Measurements from ENCODE around the gene TAF12. TPM values are rescaled to one million over a fixed set of nuclear protein-coding genes. Genes with fewer than 3 reads are reported as not detected.

The TAF12 gene
- total and polyA plus RNA-seq, 4 donors: 9.5 to 14.5 (median 11.9) TPM

DNA sequence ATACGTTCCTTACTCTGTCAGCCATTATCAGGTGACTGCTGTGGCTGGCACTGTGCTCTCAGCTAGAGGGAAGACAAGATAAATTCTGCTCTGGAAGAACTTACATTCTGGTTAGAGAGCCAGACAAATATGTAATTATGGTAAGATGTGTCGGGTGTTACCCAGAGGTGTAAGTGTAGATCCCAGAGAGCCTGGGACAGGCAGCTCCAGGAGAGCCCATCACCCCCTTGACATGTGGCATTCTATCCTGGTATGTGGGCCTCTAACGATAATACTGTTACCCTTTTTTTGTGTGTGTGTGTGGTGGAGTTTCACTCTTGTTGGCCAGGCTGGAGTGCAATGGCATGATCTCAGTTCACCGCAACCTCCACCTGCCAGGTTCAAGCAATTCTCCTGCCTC is 71.0 kb downstream of the TAF12 start (continued):
- TF ChIP-seq JUND (IDR thresholded peaks at IDR 0.05): no peak

DNA sequence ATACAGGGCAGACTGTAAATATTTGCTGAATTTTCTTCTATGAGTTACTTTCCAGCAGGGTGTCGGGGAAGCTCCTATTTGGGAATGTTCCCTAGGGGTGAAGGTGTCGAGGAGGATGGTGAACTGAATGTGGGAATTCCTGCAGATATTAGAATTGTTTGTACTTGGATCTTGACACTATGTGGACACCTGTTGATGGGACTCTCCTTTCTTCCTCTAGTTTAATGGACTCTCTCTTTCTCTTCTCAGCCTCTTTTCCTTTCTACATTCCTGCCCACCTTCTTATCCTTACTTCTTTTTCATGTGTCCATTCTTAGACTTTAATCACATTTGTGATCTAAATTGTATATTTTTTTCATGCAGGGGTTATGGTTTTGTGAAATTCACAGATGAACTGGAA is 75.9 kb downstream of the TAF12 start:
- H3K27me3 ChIP-seq (ENCODE audit: control insufficient read depth in 4 of 4, insufficient read depth in 4 of 4, low read length in 3 of 4): no peaks in the 10 kb centered on the region
- H3K9ac ChIP-seq (ENCODE audit: low read depth in 1 of 2, low read length in 2 of 2): no peak overlapping the region
- peaks cover 18 to 44% (median 26%) of the 10 kb centered on the region in 4 donors for H3K36me3 ChIP-seq (ENCODE audit: control insufficient read depth in 4 of 4, insufficient read depth in 3 of 4, low read depth in 1 of 4, low read length in 3 of 4)
- no peak for DNase-seq (ENCODE audit: low spot score)
- no peak for TF ChIP-seq FOXA2 (IDR thresholded peaks at IDR 0.05)
- no peak for TF ChIP-seq GABPA (IDR thresholded peaks at IDR 0.05 in 1 of 2, conservative IDR thresholded peaks at IDR 0.05 in 1 of 2)
- no peak for TF ChIP-seq ZBTB33 (IDR thresholded peaks at IDR 0.05)
- TF ChIP-seq YY1 (IDR thresholded peaks at IDR 0.05): no peak
- TF ChIP-seq NR2F2 (IDR thresholded peaks at IDR 0.05): no peak
- TF ChIP-seq REST (IDR thresholded peaks at IDR 0.05): no peak
- TF ChIP-seq, protein P1, sequence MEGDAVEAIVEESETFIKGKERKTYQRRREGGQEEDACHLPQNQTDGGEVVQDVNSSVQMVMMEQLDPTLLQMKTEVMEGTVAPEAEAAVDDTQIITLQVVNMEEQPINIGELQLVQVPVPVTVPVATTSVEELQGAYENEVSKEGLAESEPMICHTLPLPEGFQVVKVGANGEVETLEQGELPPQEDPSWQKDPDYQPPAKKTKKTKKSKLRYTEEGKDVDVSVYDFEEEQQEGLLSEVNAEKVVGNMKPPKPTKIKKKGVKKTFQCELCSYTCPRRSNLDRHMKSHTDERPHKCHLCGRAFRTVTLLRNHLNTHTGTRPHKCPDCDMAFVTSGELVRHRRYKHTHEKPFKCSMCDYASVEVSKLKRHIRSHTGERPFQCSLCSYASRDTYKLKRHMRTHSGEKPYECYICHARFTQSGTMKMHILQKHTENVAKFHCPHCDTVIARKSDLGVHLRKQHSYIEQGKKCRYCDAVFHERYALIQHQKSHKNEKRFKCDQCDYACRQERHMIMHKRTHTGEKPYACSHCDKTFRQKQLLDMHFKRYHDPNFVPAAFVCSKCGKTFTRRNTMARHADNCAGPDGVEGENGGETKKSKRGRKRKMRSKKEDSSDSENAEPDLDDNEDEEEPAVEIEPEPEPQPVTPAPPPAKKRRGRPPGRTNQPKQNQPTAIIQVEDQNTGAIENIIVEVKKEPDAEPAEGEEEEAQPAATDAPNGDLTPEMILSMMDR (IDR thresholded peaks at IDR 0.05; ENCODE audit: low read depth, low read length, missing input control): no peak
- TF ChIP-seq HNF4G (IDR thresholded peaks at IDR 0.05): no peak
- no peak for TF ChIP-seq RAD21 (IDR thresholded peaks at IDR 0.05)
- TF ChIP-seq ATF3 (IDR thresholded peaks at IDR 0.05): no peak
- no peak for TF ChIP-seq FOXA1 (IDR thresholded peaks at IDR 0.05)
- no peak for TF ChIP-seq RXRA (IDR thresholded peaks at IDR 0.05)
- TF ChIP-seq SP1 (IDR thresholded peaks at IDR 0.05): no peak
- TF ChIP-seq HNF4A (conservative IDR thresholded peaks at IDR 0.05): no peak
- TF ChIP-seq EGR1 (IDR thresholded peaks at IDR 0.05; ENCODE audit: low read depth in 2 of 2): no peak
- no peak for TF ChIP-seq TAF1 (conservative IDR thresholded peaks at IDR 0.05)
- WGBS: 94% methylated on average over 2 of the region's 2 CpGs
- no peak overlapping the region for H3K4me3 ChIP-seq (ENCODE audit: low read depth in 1 of 3, low read length in 3 of 3)
- H3K4me1 ChIP-seq (ENCODE audit: control insufficient read depth in 4 of 4, insufficient read depth in 4 of 4, low read length in 3 of 4): no peaks in the 10 kb centered on the region
- H3K27ac ChIP-seq (ENCODE audit: low read depth in 1 of 2, low read length in 2 of 2): no peak overlapping the region
- no peaks in the 10 kb centered on the region for H3K9me3 ChIP-seq (ENCODE audit: control insufficient read depth in 4 of 4, low read length in 3 of 4)

Measured in liver (tissue), 9 donors.